Effector memory CD8-positive, alpha-beta T cell (primary cell): ENCODE measurements around the gene CHST12.

ENCODE experiments used
- ATAC-seq: fragments of 150-1000 bp; cut with Tn5 transposase; replicated peaks from 2 replicates; pipeline ENCODE4 v1.10.0; 2021; ENCODE audit warnings: mild to moderate bottlenecking, moderate library complexity
- DNase-seq, 3 experiments: peaks; one replicate each; pipeline ENCODE4 v3.0.0; 2021
- H3K27ac Mint-ChIP-seq, 2 donors: one replicate each; pipeline ENCODE4 v1.8.0; 2022; ENCODE audit warnings: mild to moderate bottlenecking in 2 of 2, mixed read lengths in 2 of 2, moderate library complexity in 2 of 2
- H3K27me3 Mint-ChIP-seq, 2 donors: one replicate each; pipeline ENCODE4 v1.8.0; 2022; ENCODE audit warnings: mixed read lengths in 2 of 2
- H3K36me3 Mint-ChIP-seq: one replicate; pipeline ENCODE4 v1.8.0; 2022; ENCODE audit warnings: mild to moderate bottlenecking, moderate library complexity, mixed read lengths; ENCODE audit not compliant: insufficient read depth
- H3K4me1 Mint-ChIP-seq, 2 donors: one replicate each; pipeline ENCODE4 v1.8.0; 2022; ENCODE audit warnings: low read depth in 2 of 2, mixed read lengths in 2 of 2
- H3K4me3 Mint-ChIP-seq, 2 donors: one replicate each; pipeline ENCODE4 v1.8.0; 2022; ENCODE audit warnings: mild to moderate bottlenecking in 2 of 2, mixed read lengths in 2 of 2, moderate library complexity in 2 of 2
- H3K9me3 Mint-ChIP-seq, 2 donors: one replicate each; pipeline ENCODE4 v1.8.0; 2022; ENCODE audit warnings: mixed read lengths in 2 of 2

The CHST12 gene

GRCh38 chr7:2471396-2471795 is 68.0 kb downstream of the CHST12 start:
- Mint-ChIP-seq H3K27me3 (peaks cover 5 to 25% of the 10 kb centered on the region in 2 donors), H3K9me3 (no peaks in the 10 kb centered on the region), H3K36me3 (peaks cover 3% of the 10 kb centered on the region), H3K4me3 (no peak overlapping the region), H3K4me1 (peaks cover 8 to 10% of the 10 kb centered on the region in 2 donors), H3K27ac (no peak overlapping the region)
- no peak for DNase-seq
- ATAC-seq, result no peak

GRCh38 chr7:2472739-2473138 is 69.3 kb downstream of the CHST12 start:
- peaks cover 5 to 25% of the 10 kb centered on the region in 2 donors for H3K27me3 Mint-ChIP-seq
- no peak overlapping the region for H3K4me3 Mint-ChIP-seq

GRCh38 chr7:2473496-2474180 is 70.2 kb downstream of the CHST12 start:
- DNase-seq, result no peak
- Mint-ChIP-seq H3K27ac (no peak overlapping the region), H3K9me3 (no peaks in the 10 kb centered on the region), H3K4me1 (peaks cover 9 to 12% of the 10 kb centered on the region in 2 donors), H3K4me3 (no peak overlapping the region), H3K36me3 (peaks cover 3% of the 10 kb centered on the region), H3K27me3 (peaks cover 5 to 24% of the 10 kb centered on the region in 2 donors)
- ATAC-seq, result no peak

More at GRCh38 chr7:2472739-2473138, 69.3 kb downstream of the CHST12 start:
- Mint-ChIP-seq H3K36me3 (peaks cover 3% of the 10 kb centered on the region), H3K9me3 (no peaks in the 10 kb centered on the region), H3K27ac (no peak overlapping the region), H3K4me1 (peaks cover 9 to 10% of the 10 kb centered on the region in 2 donors)
- no peak for ATAC-seq
- no peak for DNase-seq

- peaks cover 2% of the 10 kb centered on the region for H3K36me3 Mint-ChIP-seq
- H3K4me1 Mint-ChIP-seq, result peaks cover 4 to 8% of the 10 kb centered on the region in 2 donors
- DNase-seq (no peak), ATAC-seq (no peak)
- H3K4me3 Mint-ChIP-seq, result no peak overlapping the region
- H3K9me3 Mint-ChIP-seq, result no peaks in the 10 kb centered on the region
- no peak overlapping the region for H3K27ac Mint-ChIP-seq
- H3K27me3 Mint-ChIP-seq, result peaks cover 0 to 18% of the 10 kb centered on the region in 2 donors
Observed at GRCh38 chr7:2474224-2474623, 70.8 kb downstream of the CHST12 start.

- no peak overlapping the region for H3K27ac Mint-ChIP-seq
- H3K36me3 Mint-ChIP-seq, result peaks cover 3% of the 10 kb centered on the region
- H3K27me3 Mint-ChIP-seq, result peaks cover 0 to 10% of the 10 kb centered on the region in 2 donors
- no peak for ATAC-seq
- no peak overlapping the region for H3K4me3 Mint-ChIP-seq
- H3K4me1 Mint-ChIP-seq, result peaks cover 4 to 10% of the 10 kb centered on the region in 2 donors
- DNase-seq, result no peak
- H3K9me3 Mint-ChIP-seq, result no peaks in the 10 kb centered on the region
Observed at GRCh38 chr7:2474813-2475677, 71.6 kb downstream of the CHST12 start.

GRCh38 chr7:2475678-2476015 is 72.2 kb downstream of the CHST12 start:
- Mint-ChIP-seq H3K4me3 (no peak overlapping the region), H3K4me1 (peaks cover under 1 to 6% of the 10 kb centered on the region in 2 donors), H3K27me3 (peaks cover 0 to 4% of the 10 kb centered on the region in 2 donors), H3K9me3 (no peaks in the 10 kb centered on the region), H3K27ac (no peak overlapping the region), H3K36me3 (peaks cover 3% of the 10 kb centered on the region)
- ATAC-seq, result no peak
- DNase-seq, result no peak

GRCh38 chr7:2476298-2476697 is 72.9 kb downstream of the CHST12 start, which contains the start of gene GRIFIN:
Gene GRIFIN (minus strand): TSS chr7:2476398. CDS start chr7:2476383, 15 bp downstream.
- H3K27me3 Mint-ChIP-seq, result no peaks in the 10 kb centered on the region
- no peaks in the 10 kb centered on the region for H3K9me3 Mint-ChIP-seq
- H3K4me3 Mint-ChIP-seq, result no peak within 1 kb of the TSS
- peaks cover 3% of the 10 kb centered on the region for H3K36me3 Mint-ChIP-seq
- H3K27ac Mint-ChIP-seq, result no peak within 1 kb of the TSS
- peaks cover 0 to 5% of the 10 kb centered on the region in 2 donors for H3K4me1 Mint-ChIP-seq
- ATAC-seq (no peak), DNase-seq (no peak)

GRCh38 chr7:2476776-2477446 is 73.5 kb downstream of the CHST12 start:
- Mint-ChIP-seq H3K9me3 (no peaks in the 10 kb centered on the region), H3K4me3 (no peak overlapping the region), H3K27me3 (no peaks in the 10 kb centered on the region), H3K27ac (no peak overlapping the region), H3K36me3 (peaks cover 3% of the 10 kb centered on the region), H3K4me1 (peaks cover 0 to 5% of the 10 kb centered on the region in 2 donors)
- ATAC-seq (no peak), DNase-seq (no peak)

GRCh38 chr7:2477447-2478398 is 74.3 kb downstream of the CHST12 start:
- peaks cover 3% of the 10 kb centered on the region for H3K36me3 Mint-ChIP-seq
- ATAC-seq (peak; percentile 98), DNase-seq (peak; percentile 57 to 68 (median 57))
- H3K4me1 Mint-ChIP-seq, result peaks cover 0 to 5% of the 10 kb centered on the region in 2 donors
- H3K27ac Mint-ChIP-seq, result no peak overlapping the region
- no peaks in the 10 kb centered on the region for H3K27me3 Mint-ChIP-seq
- no peaks in the 10 kb centered on the region for H3K9me3 Mint-ChIP-seq
- peak overlapping the region in 1 of 2 donors; percentile 40 for H3K4me3 Mint-ChIP-seq

- DNase-seq, result no peak
- no peaks in the 10 kb centered on the region for H3K27me3 Mint-ChIP-seq
- no peaks in the 10 kb centered on the region for H3K9me3 Mint-ChIP-seq
- peaks cover 3% of the 10 kb centered on the region for H3K36me3 Mint-ChIP-seq
- no peak overlapping the region for H3K27ac Mint-ChIP-seq
- H3K4me3 Mint-ChIP-seq, result peak overlapping the region in 1 of 2 donors; percentile 40
- no peak for ATAC-seq
- peaks cover 0 to 5% of the 10 kb centered on the region in 2 donors for H3K4me1 Mint-ChIP-seq
Observed at GRCh38 chr7:2478399-2478785, 75.0 kb downstream of the CHST12 start.

GRCh38 chr7:2478800-2479199 is 75.4 kb downstream of the CHST12 start:
- Mint-ChIP-seq H3K27ac (no peak overlapping the region), H3K4me1 (peaks cover 0 to 5% of the 10 kb centered on the region in 2 donors), H3K4me3 (peak overlapping the region in 1 of 2 donors; percentile 40), H3K36me3 (peaks cover 3% of the 10 kb centered on the region), H3K27me3 (no peaks in the 10 kb centered on the region), H3K9me3 (no peaks in the 10 kb centered on the region)
- DNase-seq, result no peak
- no peak for ATAC-seq

- H3K27ac Mint-ChIP-seq, result no peak overlapping the region
- no peak overlapping the region for H3K4me3 Mint-ChIP-seq
- H3K9me3 Mint-ChIP-seq, result no peaks in the 10 kb centered on the region
Observed at GRCh38 chr7:2479276-2480069, 76.1 kb downstream of the CHST12 start.

More at GRCh38 chr7:2479276-2480069, 76.1 kb downstream of the CHST12 start:
- H3K36me3 Mint-ChIP-seq, result peaks cover 3% of the 10 kb centered on the region
- ATAC-seq (no peak), DNase-seq (no peak)
- H3K27me3 Mint-ChIP-seq, result no peaks in the 10 kb centered on the region
- H3K4me1 Mint-ChIP-seq, result peaks cover 0 to 5% of the 10 kb centered on the region in 2 donors
